Endothelial cell (in vitro differentiated cells): ENCODE measurements around the gene SMCR8. TPM values are rescaled to one million over a fixed set of nuclear protein-coding genes. Genes with fewer than 3 reads are reported as not detected.

ENCODE experiments used
- DNase-seq: peaks from one replicate; pipeline ENCODE4 v3.0.0; 2021; ENCODE audit warnings: low spot score
- H3K27ac Mint-ChIP-seq: one replicate; pipeline ENCODE4 v1.8.0; 2021; ENCODE audit warnings: mixed read lengths, inconsistent platforms; ENCODE audit not compliant: unreplicated experiment
- H3K27me3 Mint-ChIP-seq: one replicate; pipeline ENCODE4 v1.8.0; 2021; ENCODE audit warnings: mild to moderate bottlenecking, moderate library complexity, mixed read lengths, inconsistent platforms; ENCODE audit not compliant: unreplicated experiment
- H3K36me3 Mint-ChIP-seq: one replicate; pipeline ENCODE4 v1.8.0; 2021; ENCODE audit warnings: mild to moderate bottlenecking, low read depth, mixed read lengths, inconsistent platforms; ENCODE audit not compliant: unreplicated experiment
- H3K4me1 Mint-ChIP-seq: one replicate; pipeline ENCODE4 v1.8.0; 2021; ENCODE audit warnings: mild to moderate bottlenecking, mixed read lengths, inconsistent platforms; ENCODE audit not compliant: unreplicated experiment
- H3K4me3 Mint-ChIP-seq: one replicate; pipeline ENCODE4 v1.8.0; 2021; ENCODE audit warnings: mild to moderate bottlenecking, mixed read lengths, inconsistent platforms; ENCODE audit not compliant: unreplicated experiment
- H3K9me3 Mint-ChIP-seq: one replicate; pipeline ENCODE4 v1.8.0; 2021; ENCODE audit warnings: mixed read lengths, inconsistent platforms; ENCODE audit not compliant: unreplicated experiment
- total RNA-seq: library from RNA; stranded (reverse); fragmentation: NEBNext Ultra II Directional; extraction: Animal tissue kit (Norgen Biotek cat#: 25700); gene quantifications from one replicate; pipeline ENCODE4 v1.2.1, GENCODE V29; 2021; ENCODE audit not compliant: unreplicated experiment
- TF ChIP-seq, protein P1 (sequence below): fragments of 200-600 bp; sonication (generic); IDR thresholded peaks from one replicate; pipeline ENCODE4 v1.5.0; 2021; ENCODE audit warnings: antibody characterized with exemption; ENCODE audit not compliant: unreplicated experiment

SMCR8 gene
- total RNA-seq, 1 donor from 2014 or later: 21.3 TPM

DNA sequence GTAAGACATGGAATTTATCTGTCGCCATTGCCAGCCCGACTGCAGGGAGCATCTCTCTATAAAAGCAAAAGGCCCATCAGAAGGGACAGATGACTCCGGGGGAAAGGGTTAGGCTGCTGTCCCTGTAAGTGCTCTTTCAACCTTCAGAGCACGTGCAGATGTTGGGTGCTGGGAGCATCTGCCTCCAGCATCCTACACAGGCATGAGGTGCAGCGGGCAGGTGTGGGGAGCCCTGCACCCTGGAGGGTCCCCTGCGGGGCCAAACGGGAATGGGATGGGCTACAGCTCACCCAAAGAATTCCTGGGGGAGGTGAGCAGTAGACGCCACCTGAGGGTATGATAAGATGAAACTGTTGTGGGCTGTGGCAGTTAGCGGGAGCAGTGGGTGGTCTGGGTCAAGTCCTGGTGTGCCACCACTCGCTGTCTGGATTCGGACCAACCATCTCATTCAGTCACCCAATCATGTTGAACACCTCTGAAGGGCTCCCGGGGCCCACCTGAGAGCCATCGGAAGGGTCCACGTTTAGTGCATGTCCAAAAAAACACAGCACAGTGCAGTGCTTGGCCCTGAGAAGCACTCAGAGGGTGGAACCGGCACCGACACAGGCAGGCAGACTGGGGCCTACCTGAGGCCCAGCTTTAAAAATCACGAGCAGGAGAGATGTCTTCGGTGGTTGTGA is 3.8 kb downstream of the SMCR8 start:
- DNase-seq: no peak
- peaks cover 12% of the 10 kb centered on the region for H3K27me3 Mint-ChIP-seq
- H3K27ac Mint-ChIP-seq: no peak overlapping the region
- H3K4me1 Mint-ChIP-seq: peaks cover 44% of the 10 kb centered on the region
- no peaks in the 10 kb centered on the region for H3K9me3 Mint-ChIP-seq
- no peak overlapping the region for H3K4me3 Mint-ChIP-seq
- TF ChIP-seq, protein P1, sequence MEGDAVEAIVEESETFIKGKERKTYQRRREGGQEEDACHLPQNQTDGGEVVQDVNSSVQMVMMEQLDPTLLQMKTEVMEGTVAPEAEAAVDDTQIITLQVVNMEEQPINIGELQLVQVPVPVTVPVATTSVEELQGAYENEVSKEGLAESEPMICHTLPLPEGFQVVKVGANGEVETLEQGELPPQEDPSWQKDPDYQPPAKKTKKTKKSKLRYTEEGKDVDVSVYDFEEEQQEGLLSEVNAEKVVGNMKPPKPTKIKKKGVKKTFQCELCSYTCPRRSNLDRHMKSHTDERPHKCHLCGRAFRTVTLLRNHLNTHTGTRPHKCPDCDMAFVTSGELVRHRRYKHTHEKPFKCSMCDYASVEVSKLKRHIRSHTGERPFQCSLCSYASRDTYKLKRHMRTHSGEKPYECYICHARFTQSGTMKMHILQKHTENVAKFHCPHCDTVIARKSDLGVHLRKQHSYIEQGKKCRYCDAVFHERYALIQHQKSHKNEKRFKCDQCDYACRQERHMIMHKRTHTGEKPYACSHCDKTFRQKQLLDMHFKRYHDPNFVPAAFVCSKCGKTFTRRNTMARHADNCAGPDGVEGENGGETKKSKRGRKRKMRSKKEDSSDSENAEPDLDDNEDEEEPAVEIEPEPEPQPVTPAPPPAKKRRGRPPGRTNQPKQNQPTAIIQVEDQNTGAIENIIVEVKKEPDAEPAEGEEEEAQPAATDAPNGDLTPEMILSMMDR: no peak
- peaks cover 18% of the 10 kb centered on the region for H3K36me3 Mint-ChIP-seq

DNA sequence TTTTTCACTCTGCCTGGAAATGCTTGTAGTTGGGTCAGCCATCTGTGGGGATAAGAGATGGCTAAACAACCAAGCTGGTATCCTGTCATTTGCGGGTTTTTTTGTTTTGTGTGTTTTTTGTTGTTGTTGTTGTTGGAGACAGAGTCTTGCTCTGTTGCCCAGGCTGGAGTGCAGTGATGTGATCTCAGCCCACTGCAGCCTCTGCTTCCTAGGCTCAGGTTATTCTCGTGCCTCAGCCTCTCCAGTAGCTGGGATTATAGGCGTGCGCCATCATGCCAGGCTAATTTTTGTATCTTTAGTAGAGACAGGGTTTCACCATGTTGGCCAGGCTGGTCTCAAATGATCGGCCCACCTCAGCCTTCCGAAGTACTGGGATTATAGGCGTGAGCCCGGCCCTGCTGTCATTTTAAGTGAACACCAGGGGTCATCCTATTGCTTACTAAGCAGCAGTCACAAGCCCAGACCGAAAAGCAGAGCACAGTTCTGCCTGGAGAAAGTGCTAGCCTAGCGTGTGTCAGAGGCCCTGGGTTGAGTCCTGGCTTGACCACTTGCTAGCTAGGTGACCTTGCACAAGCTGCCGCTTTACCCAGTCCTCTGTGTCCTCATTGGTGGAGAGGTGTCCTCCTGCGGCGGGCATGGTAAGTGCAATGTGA is 4.6 kb downstream of the SMCR8 start:
- H3K4me3 Mint-ChIP-seq: peak overlapping the region; percentile 31

DNA sequence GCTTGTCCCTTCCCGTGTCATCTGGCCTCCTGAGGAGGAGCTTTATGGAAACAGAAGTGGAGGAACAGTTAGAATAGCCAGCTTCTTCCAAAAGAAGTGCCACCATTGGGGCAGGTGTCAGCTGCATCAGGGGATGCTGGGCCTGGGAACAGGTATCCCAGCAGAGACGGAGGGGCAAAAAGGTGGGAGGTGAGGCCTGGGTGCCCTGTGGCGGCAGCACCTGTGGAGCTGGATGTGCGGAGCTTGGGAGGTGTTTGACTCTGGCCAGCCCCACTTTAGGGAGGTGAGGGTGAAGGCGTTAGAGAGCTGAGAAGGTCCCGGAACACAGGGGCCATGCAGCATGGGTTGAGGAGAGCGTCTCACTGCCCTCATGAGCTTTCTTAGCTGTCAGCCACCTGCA is 5.2 kb downstream of the SMCR8 start:
- Mint-ChIP-seq H3K4me3 (no peak overlapping the region), H3K27me3 (peaks cover 5% of the 10 kb centered on the region), H3K9me3 (no peaks in the 10 kb centered on the region), H3K27ac (no peak overlapping the region), H3K36me3 (peaks cover 23% of the 10 kb centered on the region), H3K4me1 (peaks cover 34% of the 10 kb centered on the region)
- no peak for DNase-seq
- TF ChIP-seq, protein P1: no peak

More for the DNA sequence above, 4.6 kb downstream of the SMCR8 start:
- Mint-ChIP-seq H3K27me3 (peaks cover 8% of the 10 kb centered on the region), H3K36me3 (peaks cover 23% of the 10 kb centered on the region), H3K4me1 (peaks cover 38% of the 10 kb centered on the region), H3K27ac (no peak overlapping the region), H3K9me3 (no peaks in the 10 kb centered on the region)
- peak; percentile 51 for DNase-seq
- TF ChIP-seq, protein P1: no peak

GRCh38 chr17:18321309-18321708 is 6.2 kb downstream of the SMCR8 start:
- peak overlapping the region; percentile 9 for H3K4me3 Mint-ChIP-seq
- TF ChIP-seq, protein P1: no peak
- peaks cover 9% of the 10 kb centered on the region for H3K27me3 Mint-ChIP-seq
- peaks cover 23% of the 10 kb centered on the region for H3K36me3 Mint-ChIP-seq
- H3K27ac Mint-ChIP-seq: no peak overlapping the region
- H3K9me3 Mint-ChIP-seq: no peaks in the 10 kb centered on the region
- peaks cover 25% of the 10 kb centered on the region for H3K4me1 Mint-ChIP-seq
- no peak for DNase-seq

DNA sequence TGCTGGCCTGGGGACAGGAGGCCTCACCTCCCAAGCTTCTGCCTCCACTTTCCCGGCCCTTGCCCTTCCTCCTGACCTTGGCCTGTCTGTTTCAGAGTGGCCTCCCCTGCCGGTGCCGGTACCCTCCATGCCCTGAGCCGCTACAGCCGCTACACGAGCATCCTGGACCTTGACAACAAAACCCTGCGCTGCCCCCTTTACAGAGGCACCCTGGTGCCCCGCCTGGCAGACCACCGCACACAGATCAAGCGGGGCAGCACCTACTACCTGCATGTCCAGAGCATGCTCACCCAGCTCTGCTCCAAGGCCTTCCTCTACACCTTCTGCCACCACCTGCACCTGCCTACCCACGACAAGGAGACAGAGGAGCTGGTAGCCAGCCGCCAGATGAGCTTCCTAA is 7.4 kb downstream of the SMCR8 start:
- no peak overlapping the region for H3K27ac Mint-ChIP-seq
- TF ChIP-seq, protein P1: no peak

More for the DNA sequence above, 7.4 kb downstream of the SMCR8 start:
- Mint-ChIP-seq H3K9me3 (no peaks in the 10 kb centered on the region), H3K27me3 (peaks cover 7% of the 10 kb centered on the region), H3K4me3 (no peak overlapping the region), H3K4me1 (peaks cover 13% of the 10 kb centered on the region), H3K36me3 (peaks cover 12% of the 10 kb centered on the region)
- DNase-seq: no peak
